Neural cell (in vitro differentiated cells): ENCODE measurements around the gene MACF1. TPM values are rescaled to one million over a fixed set of nuclear protein-coding genes. Genes with fewer than 3 reads are reported as not detected.

ENCODE experiments used
- H2AFZ ChIP-seq: fragments of 200-600, 300-800 bp; sonication (generic), shearing (Covaris generic); 2 replicates; pipeline ENCODE4 v1.6.0; 2014; ENCODE audit warnings: low read depth, mild to moderate bottlenecking, antibody characterized with exemption, low read length, moderate library complexity
- H3F3A ChIP-seq: fragments of 200-600 bp; shearing (Covaris generic); 2 replicates; pipeline ENCODE4 v1.6.1; 2016; ENCODE audit warnings: mild to moderate bottlenecking, moderate library complexity, mixed read lengths, antibody characterized with exemption, low read length; ENCODE audit not compliant: insufficient read depth, poor library complexity, severe bottlenecking
- H3K27ac ChIP-seq: fragments of 200-600, 300-800 bp; sonication (generic), shearing (Covaris generic); 2 replicates; pipeline ENCODE4 v1.5.1; 2014; ENCODE audit warnings: mild to moderate bottlenecking, low read length, moderate library complexity
- H3K27me3 ChIP-seq: fragments of 300-800, 200-600 bp; sonication (generic), shearing (Covaris generic); 2 replicates; pipeline ENCODE4 v1.6.0; 2014; ENCODE audit warnings: mild to moderate bottlenecking, low read depth, low read length, moderate library complexity; ENCODE audit not compliant: insufficient read depth
- H3K36me3 ChIP-seq: fragments of 300-800, 200-600 bp; sonication (generic), shearing (Covaris generic); 2 replicates; pipeline ENCODE4 v1.5.1; 2014; ENCODE audit warnings: mild to moderate bottlenecking, antibody characterized with exemption, low read length, moderate library complexity; ENCODE audit not compliant: insufficient read depth
- H3K4me2 ChIP-seq: fragments of 300-800, 200-600 bp; sonication (generic), shearing (Covaris generic); 2 replicates; pipeline ENCODE4 v1.6.0; 2014; ENCODE audit warnings: mild to moderate bottlenecking, low read length
- H3K4me3 ChIP-seq: fragments of 300-800, 200-600 bp; sonication (generic), shearing (Covaris generic); 2 replicates; pipeline ENCODE4 v1.5.1; 2014; ENCODE audit warnings: mild to moderate bottlenecking, low read length, moderate library complexity
- H3K79me2 ChIP-seq: fragments of 200-600 bp; shearing (Covaris generic); replicated peaks from 2 replicates; pipeline ENCODE4 v1.6.0; 2014; ENCODE audit warnings: mild to moderate bottlenecking, low read length, moderate library complexity; ENCODE audit not compliant: insufficient read depth
- H3K9ac ChIP-seq: fragments of 300-800, 200-600 bp; sonication (generic), shearing (Covaris generic); 2 replicates; pipeline ENCODE4 v1.6.1; 2016; ENCODE audit warnings: mild to moderate bottlenecking, low read length, mixed read lengths
- H3K9me2 ChIP-seq: fragments of 200-600 bp; shearing (Covaris generic); 2 replicates; pipeline ENCODE4 v1.6.1; 2016; ENCODE audit warnings: mild to moderate bottlenecking, low read length, mixed read lengths; ENCODE audit not compliant: insufficient read depth
- H3K9me3 ChIP-seq: fragments of 200-600, 300-800 bp; sonication (generic), shearing (Covaris generic); 2 replicates; pipeline ENCODE4 v1.6.1; 2016; ENCODE audit warnings: mild to moderate bottlenecking, mixed run types, low read length, moderate library complexity, mixed read lengths
- H4K20me1 ChIP-seq: fragments of 200-600 bp; shearing (Covaris generic); 2 replicates; pipeline ENCODE4 v1.6.1; 2016; ENCODE audit warnings: mild to moderate bottlenecking, mixed run types; ENCODE audit not compliant: insufficient read depth
- EP300 ChIP-seq: fragments of 450-650 bp; conservative IDR thresholded peaks from 2 replicates; pipeline ENCODE4 v1.6.1; 2014; ENCODE audit warnings: antibody characterized with exemption, mild to moderate bottlenecking, moderate library complexity; ENCODE audit not compliant: poor library complexity, severe bottlenecking
- EZH2 ChIP-seq: fragments of 200-600, 300-800 bp; shearing (Covaris generic), sonication (generic); IDR thresholded peaks from 2 replicates; pipeline ENCODE4 v1.6.1; 2014; ENCODE audit warnings: antibody characterized with exemption, low read length, borderline replicate concordance, mild to moderate bottlenecking; ENCODE audit not compliant: insufficient read depth, poor library complexity, severe bottlenecking
- MXI1 ChIP-seq: fragments of 450-650 bp; conservative IDR thresholded peaks from 2 replicates; pipeline ENCODE4 v1.6.1; 2014; ENCODE audit warnings: antibody characterized with exemption, mild to moderate bottlenecking; ENCODE audit not compliant: poor library complexity, severe bottlenecking
- POLR2AphosphoS5 ChIP-seq: IDR thresholded peaks from 2 replicates; pipeline ENCODE4 v1.6.1; 2012
- RAD21 ChIP-seq: fragments of 450-650 bp; conservative IDR thresholded peaks from 2 replicates; pipeline ENCODE4 v1.6.1; 2014; ENCODE audit warnings: antibody characterized with exemption, mild to moderate bottlenecking, moderate library complexity
- SMC3 ChIP-seq: fragments of 450-650 bp; conservative IDR thresholded peaks from 2 replicates; pipeline ENCODE4 v1.6.1; 2014; ENCODE audit warnings: antibody characterized with exemption, mild to moderate bottlenecking, moderate library complexity; ENCODE audit not compliant: poor library complexity
- TAF1 ChIP-seq: IDR thresholded peaks from 2 replicates; pipeline ENCODE4 v1.6.1; 2012; ENCODE audit warnings: low read depth
- polyA plus RNA-seq: library from polyadenylated mRNA; depleted of rRNA; stranded (reverse); fragments of >200 nt; gene quantifications from 2 replicates; pipeline ENCODE4 v1.2.3, GENCODE V29; 2014
- TF ChIP-seq, protein P1 (sequence below): fragments of 450-650 bp; IDR thresholded peaks from 2 replicates; pipeline ENCODE4 v1.5.1; 2014; ENCODE audit warnings: antibody characterized with exemption, mild to moderate bottlenecking, moderate library complexity; ENCODE audit not compliant: poor library complexity, severe bottlenecking
- TF ChIP-seq, protein P2 (sequence below): IDR thresholded peaks from 2 replicates; pipeline ENCODE4 v1.6.1; 2012; ENCODE audit warnings: borderline replicate concordance

The MACF1 gene
- polyA plus RNA-seq, 1 donor from 2014 or later, result 176 TPM

DNA sequence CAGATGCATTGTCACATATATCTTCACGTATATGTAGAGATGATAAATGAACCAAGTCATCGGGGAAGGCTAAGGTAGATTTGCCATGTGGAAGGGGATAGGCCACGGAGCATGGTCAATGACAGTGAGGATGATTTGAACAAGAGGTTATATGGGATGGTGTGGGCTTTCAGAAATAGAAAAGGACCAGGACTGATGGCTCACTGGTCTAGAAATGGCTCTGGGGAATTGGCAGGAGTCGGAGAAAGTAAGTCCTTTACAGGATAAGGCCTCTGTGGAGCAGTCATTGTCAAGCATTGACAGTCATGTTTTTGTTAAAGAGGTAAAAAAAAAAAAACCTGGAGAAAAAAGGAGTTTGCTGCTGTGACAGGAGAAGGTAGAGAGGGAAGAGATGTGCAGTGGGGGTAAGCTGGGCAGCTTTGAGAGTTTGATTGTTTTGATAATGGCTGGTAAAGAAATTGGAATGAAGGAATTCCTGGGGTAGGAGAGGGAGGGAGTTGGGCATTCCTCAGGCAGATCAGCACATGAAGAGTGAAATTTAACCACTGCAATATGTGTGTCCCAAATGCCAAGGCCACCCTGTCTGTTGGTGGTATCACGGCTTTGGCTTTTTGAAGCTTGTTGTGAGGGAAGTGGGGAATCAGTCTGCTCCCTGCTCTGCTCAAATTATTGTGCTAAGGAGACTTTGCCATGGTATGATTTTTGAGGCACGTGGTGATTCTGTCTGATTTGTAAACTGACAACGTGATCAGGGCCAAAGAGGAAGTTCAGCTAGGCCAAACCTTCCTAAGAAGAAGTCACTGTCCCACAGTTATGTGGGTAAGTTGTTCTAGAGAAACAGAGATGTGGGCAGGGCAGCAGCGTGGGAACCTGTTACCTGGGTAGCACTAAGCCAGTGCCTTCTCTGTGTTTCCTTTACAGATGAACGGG is 26.0 kb downstream of the MACF1 start:
- no peaks in the 10 kb centered on the region for H3F3A ChIP-seq
- H2AFZ ChIP-seq, result no peak overlapping the region
- peaks cover 3% of the 10 kb centered on the region for H4K20me1 ChIP-seq
- H3K9me3 ChIP-seq, result no peaks in the 10 kb centered on the region
- TF ChIP-seq EP300, result no peak
- no peak overlapping the region for H3K27ac ChIP-seq
- H3K27me3 ChIP-seq, result no peaks in the 10 kb centered on the region
- H3K9ac ChIP-seq, result no peak overlapping the region
- no peak overlapping the region for H3K4me3 ChIP-seq
- no peak overlapping the region for H3K4me2 ChIP-seq
- H3K36me3 ChIP-seq, result peaks cover 3% of the 10 kb centered on the region
- H3K79me2 ChIP-seq, result peaks cover 28% of the 10 kb centered on the region
- H3K9me2 ChIP-seq, result no peaks in the 10 kb centered on the region

DNA sequence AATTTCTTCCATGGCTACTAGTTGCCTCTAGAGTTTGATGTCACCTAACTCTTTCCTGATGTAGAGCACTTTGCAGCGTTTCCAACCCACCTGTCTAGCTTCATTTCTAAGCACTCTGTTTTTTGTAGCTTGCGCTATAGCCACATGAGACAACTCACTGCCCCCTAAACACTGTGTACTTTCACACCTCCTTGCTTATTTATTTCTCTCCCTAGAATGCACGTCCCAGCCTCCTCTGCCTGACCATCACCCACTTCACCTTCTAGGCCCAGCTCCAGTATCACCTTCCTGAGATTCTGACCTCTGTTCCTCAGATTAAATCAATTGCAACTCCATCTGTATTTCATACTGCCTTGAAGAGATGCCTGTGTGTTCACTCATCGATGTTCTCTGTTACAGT is 32.5 kb downstream of the MACF1 start:
- H3K4me3 ChIP-seq, result no peak overlapping the region
- no peak overlapping the region for H3K9ac ChIP-seq
- no peak for TF ChIP-seq EZH2
- TF ChIP-seq EP300, result no peak
- TF ChIP-seq, protein P1, sequence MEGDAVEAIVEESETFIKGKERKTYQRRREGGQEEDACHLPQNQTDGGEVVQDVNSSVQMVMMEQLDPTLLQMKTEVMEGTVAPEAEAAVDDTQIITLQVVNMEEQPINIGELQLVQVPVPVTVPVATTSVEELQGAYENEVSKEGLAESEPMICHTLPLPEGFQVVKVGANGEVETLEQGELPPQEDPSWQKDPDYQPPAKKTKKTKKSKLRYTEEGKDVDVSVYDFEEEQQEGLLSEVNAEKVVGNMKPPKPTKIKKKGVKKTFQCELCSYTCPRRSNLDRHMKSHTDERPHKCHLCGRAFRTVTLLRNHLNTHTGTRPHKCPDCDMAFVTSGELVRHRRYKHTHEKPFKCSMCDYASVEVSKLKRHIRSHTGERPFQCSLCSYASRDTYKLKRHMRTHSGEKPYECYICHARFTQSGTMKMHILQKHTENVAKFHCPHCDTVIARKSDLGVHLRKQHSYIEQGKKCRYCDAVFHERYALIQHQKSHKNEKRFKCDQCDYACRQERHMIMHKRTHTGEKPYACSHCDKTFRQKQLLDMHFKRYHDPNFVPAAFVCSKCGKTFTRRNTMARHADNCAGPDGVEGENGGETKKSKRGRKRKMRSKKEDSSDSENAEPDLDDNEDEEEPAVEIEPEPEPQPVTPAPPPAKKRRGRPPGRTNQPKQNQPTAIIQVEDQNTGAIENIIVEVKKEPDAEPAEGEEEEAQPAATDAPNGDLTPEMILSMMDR, result no peak
- TF ChIP-seq POLR2AphosphoS5, result no peak
- no peak for TF ChIP-seq TAF1
- TF ChIP-seq, protein P2, sequence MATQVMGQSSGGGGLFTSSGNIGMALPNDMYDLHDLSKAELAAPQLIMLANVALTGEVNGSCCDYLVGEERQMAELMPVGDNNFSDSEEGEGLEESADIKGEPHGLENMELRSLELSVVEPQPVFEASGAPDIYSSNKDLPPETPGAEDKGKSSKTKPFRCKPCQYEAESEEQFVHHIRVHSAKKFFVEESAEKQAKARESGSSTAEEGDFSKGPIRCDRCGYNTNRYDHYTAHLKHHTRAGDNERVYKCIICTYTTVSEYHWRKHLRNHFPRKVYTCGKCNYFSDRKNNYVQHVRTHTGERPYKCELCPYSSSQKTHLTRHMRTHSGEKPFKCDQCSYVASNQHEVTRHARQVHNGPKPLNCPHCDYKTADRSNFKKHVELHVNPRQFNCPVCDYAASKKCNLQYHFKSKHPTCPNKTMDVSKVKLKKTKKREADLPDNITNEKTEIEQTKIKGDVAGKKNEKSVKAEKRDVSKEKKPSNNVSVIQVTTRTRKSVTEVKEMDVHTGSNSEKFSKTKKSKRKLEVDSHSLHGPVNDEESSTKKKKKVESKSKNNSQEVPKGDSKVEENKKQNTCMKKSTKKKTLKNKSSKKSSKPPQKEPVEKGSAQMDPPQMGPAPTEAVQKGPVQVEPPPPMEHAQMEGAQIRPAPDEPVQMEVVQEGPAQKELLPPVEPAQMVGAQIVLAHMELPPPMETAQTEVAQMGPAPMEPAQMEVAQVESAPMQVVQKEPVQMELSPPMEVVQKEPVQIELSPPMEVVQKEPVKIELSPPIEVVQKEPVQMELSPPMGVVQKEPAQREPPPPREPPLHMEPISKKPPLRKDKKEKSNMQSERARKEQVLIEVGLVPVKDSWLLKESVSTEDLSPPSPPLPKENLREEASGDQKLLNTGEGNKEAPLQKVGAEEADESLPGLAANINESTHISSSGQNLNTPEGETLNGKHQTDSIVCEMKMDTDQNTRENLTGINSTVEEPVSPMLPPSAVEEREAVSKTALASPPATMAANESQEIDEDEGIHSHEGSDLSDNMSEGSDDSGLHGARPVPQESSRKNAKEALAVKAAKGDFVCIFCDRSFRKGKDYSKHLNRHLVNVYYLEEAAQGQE, result no peak
- TF ChIP-seq RAD21, result no peak
- no peak for TF ChIP-seq MXI1
- TF ChIP-seq SMC3, result no peak
- no peak overlapping the region for H3K4me2 ChIP-seq
- peaks cover 7% of the 10 kb centered on the region for H3K36me3 ChIP-seq
- no peaks in the 10 kb centered on the region for H3F3A ChIP-seq
- H3K27ac ChIP-seq, result no peak overlapping the region
- H2AFZ ChIP-seq, result no peak overlapping the region
- no peaks in the 10 kb centered on the region for H3K9me2 ChIP-seq
- no peaks in the 10 kb centered on the region for H3K9me3 ChIP-seq
- no peaks in the 10 kb centered on the region for H3K27me3 ChIP-seq
- H3K79me2 ChIP-seq, result peaks cover 13% of the 10 kb centered on the region
- no peaks in the 10 kb centered on the region for H4K20me1 ChIP-seq
